OCI-LY1 (cell line): ENCODE measurements around the gene NMB.

Experiments
- CTCF ChIP-seq: fragments of 200-600 bp; sonication (generic), shearing (Covaris generic); IDR thresholded peaks from 2 replicates; pipeline ENCODE4 v1.5.1; 2017; ENCODE audit warnings: mild to moderate bottlenecking, antibody characterized with exemption, low read length, moderate library complexity, mixed read lengths
- EZH2 ChIP-seq: fragments of 200-600 bp; sonication (generic), shearing (Covaris generic); IDR thresholded peaks from 2 replicates; pipeline ENCODE4 v1.8.0; 2017; ENCODE audit warnings: borderline replicate concordance, mixed run types, mild to moderate bottlenecking, antibody characterized with exemption, low read length, moderate library complexity, mixed read lengths

GRCh38 chr15:84616235-84616634 lies 41.8 kb downstream of the NMB start:
- TF ChIP-seq CTCF (no peak), EZH2 (no peak)
